Fibroblast of lung (primary cell): ENCODE data around the gene NMBR. TPM values are rescaled to one million over a fixed set of nuclear protein-coding genes. Genes with fewer than 3 reads are reported as not detected.
"Not testable (repeated sequence)": the region's sequence is repeated elsewhere in the genome, so short reads cannot be mapped to it uniquely, and the experiment has no call there.

Experiments
- DNase-seq, 2 donors: peaks; one replicate each; pipeline versions ENCODE4 v3.0.0 to v3.0.0-alpha.2; 2010; ENCODE audit warnings: low read depth in 2 of 2
- H2AFZ ChIP-seq: 2 replicates; pipeline ENCODE4 v1.5.1; 2012; ENCODE audit warnings: low read length, control low read depth, inconsistent platforms
- H3K27ac ChIP-seq: 2 replicates; pipeline ENCODE4 v1.5.1; 2011; ENCODE audit warnings: low read length, control low read depth; ENCODE audit not compliant: insufficient read depth
- H3K27me3 ChIP-seq: 2 replicates; pipeline ENCODE4 v1.5.1; 2011; ENCODE audit warnings: mild to moderate bottlenecking, low read length; ENCODE audit not compliant: control insufficient read depth, insufficient read depth
- H3K36me3 ChIP-seq: 2 replicates; pipeline ENCODE4 v1.5.1; 2011; ENCODE audit warnings: low read length; ENCODE audit not compliant: control insufficient read depth, insufficient read depth
- H3K4me1 ChIP-seq: 2 replicates; pipeline ENCODE4 v1.5.1; 2011; ENCODE audit warnings: low read length; ENCODE audit not compliant: control insufficient read depth, insufficient read depth; ENCODE audit errors: extremely low read depth
- H3K4me2 ChIP-seq: 2 replicates; pipeline ENCODE4 v1.5.1; 2011; ENCODE audit warnings: low read length, control low read depth; ENCODE audit not compliant: insufficient read depth; ENCODE audit errors: extremely low read depth
- H3K4me3 ChIP-seq, 4 experiments: fragments of 200-600 bp in 1 of 4; sonication (generic) in 1 of 4; replicated peaks in 1 of 4; 2 replicates each; pipeline ENCODE4 v1.5.1; 2011 to 2016; ENCODE audit warnings: low read length in 4 of 4, low read depth in 3 of 4, mild to moderate bottlenecking in 3 of 4, control low read depth in 2 of 4, inconsistent platforms in 1 of 4, mixed read lengths in 1 of 4; ENCODE audit not compliant: insufficient read depth in 1 of 4; ENCODE audit errors: control extremely low read depth in 1 of 4
- H3K79me2 ChIP-seq: 2 replicates; pipeline ENCODE4 v1.5.1; 2012; ENCODE audit warnings: mild to moderate bottlenecking, low read length, inconsistent platforms; ENCODE audit not compliant: control insufficient read depth, insufficient read depth
- H3K9ac ChIP-seq: 2 replicates; pipeline ENCODE4 v1.5.1; 2011; ENCODE audit warnings: mild to moderate bottlenecking, low read length, control low read depth; ENCODE audit not compliant: insufficient read depth
- H3K9me3 ChIP-seq: 2 replicates; pipeline ENCODE4 v1.5.1; 2012; ENCODE audit warnings: low read depth, low read length; ENCODE audit not compliant: control insufficient read depth, insufficient read depth
- H4K20me1 ChIP-seq: 2 replicates; pipeline ENCODE4 v1.5.1; 2011; ENCODE audit warnings: low read length; ENCODE audit not compliant: control insufficient read depth, insufficient read depth; ENCODE audit errors: extremely low read depth
- EZH2 ChIP-seq: IDR thresholded peaks from 2 replicates; pipeline ENCODE4 v1.5.1; 2012; ENCODE audit warnings: low read length, control low read depth, mild to moderate bottlenecking; ENCODE audit errors: missing control alignments
- polyA plus RNA-seq, 2 donors: library from polyadenylated mRNA; depleted of rRNA in 1 of 2; stranded (reverse) in 1 of 2; unstranded in 1 of 2; fragments of >200 nt; gene quantifications; 2 replicates each; pipeline ENCODE4 v1.2.1, GENCODE V29; 2011 to 2012; ENCODE audit warnings: missing spikeins in 1 of 2
- total RNA-seq: library from RNA; depleted of rRNA; stranded (reverse); fragments of >200 nt; gene quantifications from 2 replicates; pipeline ENCODE4 v1.2.1, GENCODE V29; 2014
- TF ChIP-seq, protein P1 (sequence below), 2 donors: IDR thresholded peaks in 1 of 2; conservative IDR thresholded peaks in 1 of 2; 1 replicate in 1 of 2; 2 replicates in 1 of 2; pipeline ENCODE4 v1.5.1; 2011 to 2012; ENCODE audit warnings: low read length in 2 of 2, control low read depth in 1 of 2, inconsistent platforms in 1 of 2, low read depth in 1 of 2, mild to moderate bottlenecking in 1 of 2

NMBR gene
- total and polyA plus RNA-seq, 2 donors (not counting 1 experiment from before 2014, with no cell fraction given): 0.05 TPM; not detected in 1

DNA sequence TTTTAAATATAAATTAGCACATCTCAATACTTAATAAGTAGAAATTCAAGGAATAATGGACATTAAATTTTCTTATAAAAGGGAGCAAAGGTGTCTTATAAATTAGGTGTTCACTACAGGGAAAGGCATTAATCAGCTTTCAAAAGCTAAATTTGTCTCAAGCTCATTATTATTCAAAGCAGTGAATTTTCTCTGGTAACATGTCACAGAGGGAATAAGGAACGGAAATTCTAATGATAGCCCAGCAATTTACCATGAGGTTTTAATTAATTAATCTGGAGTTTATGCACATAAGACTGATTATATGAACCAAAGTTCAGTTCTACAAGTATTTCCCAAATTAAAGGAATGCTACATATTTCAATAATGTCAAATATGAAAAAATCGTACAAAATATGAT, 29.6 kb downstream of the NMBR start:
- no peak overlapping the region for H3K9ac ChIP-seq
- H3K79me2 ChIP-seq: no peaks in the 10 kb centered on the region
- no peak overlapping the region for H3K4me3 ChIP-seq
- H4K20me1 ChIP-seq: no peaks in the 10 kb centered on the region
- no peak overlapping the region for H3K27ac ChIP-seq
- DNase-seq: no peak
- H3K4me2 ChIP-seq: no peak overlapping the region
- no peaks in the 10 kb centered on the region for H3K9me3 ChIP-seq
- H3K27me3 ChIP-seq: no peaks in the 10 kb centered on the region
- no peak overlapping the region for H2AFZ ChIP-seq
- H3K4me1 ChIP-seq: no peaks in the 10 kb centered on the region
- H3K36me3 ChIP-seq: no peaks in the 10 kb centered on the region
- TF ChIP-seq, protein P1, sequence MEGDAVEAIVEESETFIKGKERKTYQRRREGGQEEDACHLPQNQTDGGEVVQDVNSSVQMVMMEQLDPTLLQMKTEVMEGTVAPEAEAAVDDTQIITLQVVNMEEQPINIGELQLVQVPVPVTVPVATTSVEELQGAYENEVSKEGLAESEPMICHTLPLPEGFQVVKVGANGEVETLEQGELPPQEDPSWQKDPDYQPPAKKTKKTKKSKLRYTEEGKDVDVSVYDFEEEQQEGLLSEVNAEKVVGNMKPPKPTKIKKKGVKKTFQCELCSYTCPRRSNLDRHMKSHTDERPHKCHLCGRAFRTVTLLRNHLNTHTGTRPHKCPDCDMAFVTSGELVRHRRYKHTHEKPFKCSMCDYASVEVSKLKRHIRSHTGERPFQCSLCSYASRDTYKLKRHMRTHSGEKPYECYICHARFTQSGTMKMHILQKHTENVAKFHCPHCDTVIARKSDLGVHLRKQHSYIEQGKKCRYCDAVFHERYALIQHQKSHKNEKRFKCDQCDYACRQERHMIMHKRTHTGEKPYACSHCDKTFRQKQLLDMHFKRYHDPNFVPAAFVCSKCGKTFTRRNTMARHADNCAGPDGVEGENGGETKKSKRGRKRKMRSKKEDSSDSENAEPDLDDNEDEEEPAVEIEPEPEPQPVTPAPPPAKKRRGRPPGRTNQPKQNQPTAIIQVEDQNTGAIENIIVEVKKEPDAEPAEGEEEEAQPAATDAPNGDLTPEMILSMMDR (conservative IDR thresholded peaks at IDR 0.05 in 1 of 2, IDR thresholded peaks at IDR 0.05 in 1 of 2; ENCODE audit: low read depth in 1 of 2, low read length in 2 of 2): no peak
- no peak for TF ChIP-seq EZH2

DNA sequence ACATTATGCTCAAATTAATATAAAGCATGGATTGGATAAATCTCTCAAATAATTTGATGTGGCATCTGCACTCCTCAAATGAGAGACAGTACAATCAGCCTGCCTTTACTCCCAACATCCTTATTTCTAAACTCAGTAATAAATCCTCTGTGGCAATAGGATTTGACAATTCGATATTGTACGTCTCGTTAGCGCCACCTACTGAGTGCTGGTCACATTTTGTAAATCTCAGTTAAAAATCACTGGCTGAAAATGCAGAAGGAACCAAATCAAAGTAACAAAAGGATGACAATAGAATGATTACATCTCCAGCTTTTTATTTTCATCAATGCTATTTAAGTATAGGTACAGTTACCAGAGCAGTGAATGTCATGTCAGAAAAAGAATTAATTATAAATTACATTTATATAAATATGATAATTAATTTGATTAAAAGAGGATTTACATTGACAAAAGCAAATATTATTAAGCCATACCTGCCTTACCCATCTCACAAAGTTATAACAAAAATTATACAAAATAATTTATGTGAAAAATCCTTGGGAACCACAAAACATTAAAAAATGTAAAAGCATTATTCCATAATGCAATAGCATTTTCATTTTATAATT, 34.4 kb downstream of the NMBR start:
- no peak for TF ChIP-seq EZH2
- TF ChIP-seq, protein P1 (conservative IDR thresholded peaks at IDR 0.05 in 1 of 2, IDR thresholded peaks at IDR 0.05 in 1 of 2; ENCODE audit: low read depth in 1 of 2, low read length in 2 of 2): peak; percentile 82 to 83
- H3K27me3 ChIP-seq: no peaks in the 10 kb centered on the region
- no peaks in the 10 kb centered on the region for H4K20me1 ChIP-seq
- peak; percentile 64 to 85 for DNase-seq
- H3K4me2 ChIP-seq: no peak overlapping the region
- H3K9ac ChIP-seq: no peak overlapping the region
- H3K27ac ChIP-seq: no peak overlapping the region
- no peaks in the 10 kb centered on the region for H3K79me2 ChIP-seq
- H3K9me3 ChIP-seq: no peaks in the 10 kb centered on the region
- no peaks in the 10 kb centered on the region for H3K4me1 ChIP-seq
- no peaks in the 10 kb centered on the region for H3K36me3 ChIP-seq
- no peak overlapping the region for H2AFZ ChIP-seq
- no peak overlapping the region for H3K4me3 ChIP-seq

DNA sequence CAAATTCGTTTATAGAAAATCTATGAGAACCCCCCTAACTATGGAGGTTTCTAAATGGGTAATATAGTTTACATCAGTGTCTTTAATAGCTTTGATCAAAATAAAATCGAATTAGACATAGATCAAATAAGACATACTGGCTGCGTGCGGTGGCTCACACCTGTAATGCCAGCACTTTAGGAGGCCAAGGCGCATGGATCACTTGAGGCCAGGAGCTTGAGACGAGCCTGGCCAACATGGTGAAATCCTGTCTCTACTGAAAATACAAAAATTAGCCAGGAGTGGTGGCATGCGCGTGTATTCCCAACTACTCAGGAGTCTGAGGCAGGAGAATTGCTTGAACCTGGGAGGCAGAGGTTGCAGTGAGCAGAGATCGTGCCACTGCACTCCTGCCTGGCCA, 36.1 kb downstream of the NMBR start:
- H3K27ac ChIP-seq, H3K79me2 ChIP-seq, H3K27me3 ChIP-seq, H3K4me2 ChIP-seq, H3K36me3 ChIP-seq, H3K9me3 ChIP-seq, H4K20me1 ChIP-seq, H3K4me3 ChIP-seq, H2AFZ ChIP-seq, H3K4me1 ChIP-seq, DNase-seq, H3K9ac ChIP-seq: not testable (repeated sequence)

DNA sequence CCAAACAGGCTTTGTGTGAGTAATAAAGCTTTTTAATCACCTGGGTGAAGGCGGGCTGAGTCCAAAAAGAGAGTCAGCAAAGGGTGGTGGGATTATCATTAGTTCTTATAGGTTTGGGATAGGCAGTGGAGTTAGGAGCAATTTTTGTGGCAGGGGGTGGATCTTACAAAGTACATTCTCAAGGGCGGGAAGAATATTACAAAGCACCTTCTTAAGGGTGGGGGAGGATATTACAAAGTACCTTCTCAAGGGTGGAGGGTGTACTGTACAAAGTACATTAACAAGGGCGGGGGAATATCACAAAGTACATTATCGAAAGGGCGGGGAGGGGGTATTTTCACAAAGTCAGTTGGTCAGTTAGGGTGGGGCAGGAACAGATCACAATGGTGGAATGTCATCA, 42.1 kb downstream of the NMBR start:
- not testable (repeated sequence) for H3K4me1 ChIP-seq, H2AFZ ChIP-seq, H4K20me1 ChIP-seq, H3K79me2 ChIP-seq, H3K9me3 ChIP-seq, H3K27ac ChIP-seq, H3K4me2 ChIP-seq, DNase-seq, H3K36me3 ChIP-seq, H3K9ac ChIP-seq, H3K27me3 ChIP-seq, H3K4me3 ChIP-seq
